K562 (cell line): Measurements from ENCODE around the gene FLAD1. TPM values are rescaled to one million over a fixed set of nuclear protein-coding genes. Genes with fewer than 3 reads are reported as not detected.
A peak's percentile ranks its signal among the peaks of the same experiment; 100 is the strongest.

Source experiments
- GTF2A2 ChIP-seq: IDR thresholded peaks from 2 replicates; pipeline ENCODE4 v1.6.1; 2016; ENCODE audit warnings: mild to moderate bottlenecking, missing genetic modification characterization, missing compliant biosample characterization
- JUN ChIP-seq, 2 experiments: sonication (generic) in 1 of 2; formaldehyde crosslinking in 1 of 2; IDR thresholded peaks; 2 replicates each; pipeline versions ENCODE4 v1.6.1 to v1.8.0; 2012 to 2022; ENCODE audit warnings: borderline replicate concordance in 2 of 2, mild to moderate bottlenecking in 2 of 2, improper control_type of control experiment in 1 of 2, low read depth in 1 of 2, low read length in 1 of 2, missing genetic modification reagents in 1 of 2
- JUNB ChIP-seq: fragments of 450-650 bp; formaldehyde crosslinking; conservative IDR thresholded peaks from 2 replicates; pipeline ENCODE4 v1.4.0; 2020; ENCODE audit warnings: mild to moderate bottlenecking
- KLF6 ChIP-seq: fragments of 250-450 bp; sonication (Bioruptor Pico); IDR thresholded peaks from 2 replicates; pipeline ENCODE4 v1.4.0; 2020; ENCODE audit warnings: mild to moderate bottlenecking, moderate library complexity, borderline replicate concordance
- NFXL1 ChIP-seq: fragments of 450-650 bp; formaldehyde crosslinking; IDR thresholded peaks from 2 replicates; pipeline ENCODE4 v1.4.0; 2021; ENCODE audit warnings: mild to moderate bottlenecking
- SAFB2 ChIP-seq: fragments of 200-400 bp; formaldehyde crosslinking; IDR thresholded peaks from 2 replicates; pipeline ENCODE4 v1.6.1; 2018; ENCODE audit warnings: borderline replicate concordance, low read length, low read depth, moderate library complexity; ENCODE audit not compliant: severe bottlenecking
- ZNF121 ChIP-seq: sonication (generic); formaldehyde crosslinking; conservative IDR thresholded peaks from 2 replicates; pipeline ENCODE4 v1.8.0; 2022; ENCODE audit warnings: missing genetic modification reagents
- polyA plus RNA-seq, 8 experiments: library from polyadenylated mRNA; depleted of rRNA in 4 of 8; stranded (reverse) in 5 of 8; unstranded in 3 of 8; fragments of >200 nt; fragmentation: Nextera tagmentation in 2 of 8; fragmentation: Illumina TruSeq in 1 of 8; extraction: Ambion mirVana in 2 of 8; extraction: Trizol in 1 of 8; gene quantifications; 2 replicates each; pipeline versions ENCODE4 v1.2.1 to v1.2.3, GENCODE V29; 2011 to 2014; ENCODE audit warnings: inconsistent platforms in 1 of 8, missing spikeins in 1 of 8
- total RNA-seq, 7 experiments: library from RNA; depleted of rRNA in 6 of 7; stranded (reverse); fragments of >200 nt in 6 of 7; fragmentation: Illumina TruSeq in 2 of 7; extraction: Trizol in 2 of 7; gene quantifications; 2 replicates each; pipeline versions ENCODE4 v1.2.1 to v1.2.3, GENCODE V29; 2011 to 2021; ENCODE audit warnings: low replicate concordance in 1 of 7
- TF ChIP-seq, protein P1 (sequence below), 2 experiments: fragments of 450-650 bp in 1 of 2; sonication (generic) in 1 of 2; formaldehyde crosslinking in 1 of 2; IDR thresholded peaks; 2 replicates each; pipeline versions ENCODE4 v1.7.1 to v1.9.0; 2016 to 2022; ENCODE audit warnings: inconsistent platforms in 1 of 2, mild to moderate bottlenecking in 1 of 2, missing genetic modification reagents in 1 of 2
- TF ChIP-seq, protein P2 (sequence below): sonication (generic); formaldehyde crosslinking; IDR thresholded peaks from 2 replicates; pipeline ENCODE4 v1.9.0; 2022; ENCODE audit warnings: mild to moderate bottlenecking, missing genetic modification reagents
- TF ChIP-seq, protein P3 (sequence below): fragments of 450-650 bp; IDR thresholded peaks from 2 replicates; pipeline ENCODE4 v1.7.1; 2018; ENCODE audit warnings: mild to moderate bottlenecking, low read depth; ENCODE audit not compliant: partially characterized antibody
- TF ChIP-seq, protein P4 (sequence below): sonication (generic); formaldehyde crosslinking; IDR thresholded peaks from 2 replicates; pipeline ENCODE4 v1.8.0; 2022; ENCODE audit warnings: mild to moderate bottlenecking, missing genetic modification reagents

Gene FLAD1
- total and polyA plus RNA-seq, 9 of the 15 experiments (the other 6 are each of a cell fraction or from before 2014, with no cell fraction given), result 24.9 to 85.8 (median 67.0) TPM

DNA sequence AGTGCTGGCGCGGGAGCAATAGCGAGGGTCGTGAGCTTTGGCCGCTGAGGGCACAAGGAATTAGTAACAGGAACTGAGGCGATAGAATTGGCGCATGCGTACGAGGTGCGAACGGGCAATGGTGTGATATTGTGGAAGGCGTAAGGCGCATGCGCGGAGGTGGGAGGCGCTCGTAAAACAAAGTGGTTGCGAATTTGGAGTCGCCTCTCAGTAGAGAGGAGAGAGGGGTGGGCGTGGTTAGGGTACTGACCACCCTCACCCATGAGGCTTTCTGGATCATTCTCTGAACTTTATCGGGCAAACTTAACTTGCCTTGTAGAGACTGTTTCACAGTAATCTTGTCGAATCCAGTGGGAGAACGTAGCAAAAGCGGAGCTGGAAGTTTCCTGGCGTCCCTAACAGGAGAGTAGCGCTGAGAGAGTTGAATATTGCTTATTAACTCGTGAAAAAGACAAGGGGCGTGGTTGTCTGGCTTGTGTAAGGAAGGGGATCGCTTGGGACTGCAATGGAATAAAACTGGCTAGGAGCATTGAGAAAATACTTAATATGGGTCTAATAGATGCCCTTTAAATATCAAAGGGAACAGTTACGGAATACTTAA, 8.2 kb upstream of the FLAD1 start (continued):
- TF ChIP-seq, protein P1, sequence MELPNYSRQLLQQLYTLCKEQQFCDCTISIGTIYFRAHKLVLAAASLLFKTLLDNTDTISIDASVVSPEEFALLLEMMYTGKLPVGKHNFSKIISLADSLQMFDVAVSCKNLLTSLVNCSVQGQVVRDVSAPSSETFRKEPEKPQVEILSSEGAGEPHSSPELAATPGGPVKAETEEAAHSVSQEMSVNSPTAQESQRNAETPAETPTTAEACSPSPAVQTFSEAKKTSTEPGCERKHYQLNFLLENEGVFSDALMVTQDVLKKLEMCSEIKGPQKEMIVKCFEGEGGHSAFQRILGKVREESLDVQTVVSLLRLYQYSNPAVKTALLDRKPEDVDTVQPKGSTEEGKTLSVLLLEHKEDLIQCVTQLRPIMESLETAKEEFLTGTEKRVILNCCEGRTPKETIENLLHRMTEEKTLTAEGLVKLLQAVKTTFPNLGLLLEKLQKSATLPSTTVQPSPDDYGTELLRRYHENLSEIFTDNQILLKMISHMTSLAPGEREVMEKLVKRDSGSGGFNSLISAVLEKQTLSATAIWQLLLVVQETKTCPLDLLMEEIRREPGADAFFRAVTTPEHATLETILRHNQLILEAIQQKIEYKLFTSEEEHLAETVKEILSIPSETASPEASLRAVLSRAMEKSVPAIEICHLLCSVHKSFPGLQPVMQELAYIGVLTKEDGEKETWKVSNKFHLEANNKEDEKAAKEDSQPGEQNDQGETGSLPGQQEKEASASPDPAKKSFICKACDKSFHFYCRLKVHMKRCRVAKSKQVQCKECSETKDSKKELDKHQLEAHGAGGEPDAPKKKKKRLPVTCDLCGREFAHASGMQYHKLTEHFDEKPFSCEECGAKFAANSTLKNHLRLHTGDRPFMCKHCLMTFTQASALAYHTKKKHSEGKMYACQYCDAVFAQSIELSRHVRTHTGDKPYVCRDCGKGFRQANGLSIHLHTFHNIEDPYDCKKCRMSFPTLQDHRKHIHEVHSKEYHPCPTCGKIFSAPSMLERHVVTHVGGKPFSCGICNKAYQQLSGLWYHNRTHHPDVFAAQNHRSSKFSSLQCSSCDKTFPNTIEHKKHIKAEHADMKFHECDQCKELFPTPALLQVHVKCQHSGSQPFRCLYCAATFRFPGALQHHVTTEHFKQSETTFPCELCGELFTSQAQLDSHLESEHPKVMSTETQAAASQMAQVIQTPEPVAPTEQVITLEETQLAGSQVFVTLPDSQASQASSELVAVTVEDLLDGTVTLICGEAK (IDR thresholded peaks at IDR 0.05), result no peak
- TF ChIP-seq, protein P1 (CRISPR knock-in tag; IDR thresholded peaks at IDR 0.05), result peak; percentile 22; the same call in 1 of the 2 replicates
- TF ChIP-seq, protein P2, sequence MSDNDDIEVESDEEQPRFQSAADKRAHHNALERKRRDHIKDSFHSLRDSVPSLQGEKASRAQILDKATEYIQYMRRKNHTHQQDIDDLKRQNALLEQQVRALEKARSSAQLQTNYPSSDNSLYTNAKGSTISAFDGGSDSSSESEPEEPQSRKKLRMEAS, result peak; percentile 60; the same call in 1 of the 2 replicates
- no peak for TF ChIP-seq GTF2A2 (tag)
- TF ChIP-seq NFXL1, result no peak
- TF ChIP-seq ZNF121 (CRISPR knock-in tag), result no peak
- no peak for TF ChIP-seq SAFB2
- no peak for TF ChIP-seq JUN (IDR thresholded peaks at IDR 0.05; ENCODE audit: borderline replicate concordance, low read depth, low read length)
- TF ChIP-seq JUN (CRISPR knock-in tag; IDR thresholded peaks at IDR 0.05; ENCODE audit: borderline replicate concordance), result no peak
- TF ChIP-seq, protein P3, sequence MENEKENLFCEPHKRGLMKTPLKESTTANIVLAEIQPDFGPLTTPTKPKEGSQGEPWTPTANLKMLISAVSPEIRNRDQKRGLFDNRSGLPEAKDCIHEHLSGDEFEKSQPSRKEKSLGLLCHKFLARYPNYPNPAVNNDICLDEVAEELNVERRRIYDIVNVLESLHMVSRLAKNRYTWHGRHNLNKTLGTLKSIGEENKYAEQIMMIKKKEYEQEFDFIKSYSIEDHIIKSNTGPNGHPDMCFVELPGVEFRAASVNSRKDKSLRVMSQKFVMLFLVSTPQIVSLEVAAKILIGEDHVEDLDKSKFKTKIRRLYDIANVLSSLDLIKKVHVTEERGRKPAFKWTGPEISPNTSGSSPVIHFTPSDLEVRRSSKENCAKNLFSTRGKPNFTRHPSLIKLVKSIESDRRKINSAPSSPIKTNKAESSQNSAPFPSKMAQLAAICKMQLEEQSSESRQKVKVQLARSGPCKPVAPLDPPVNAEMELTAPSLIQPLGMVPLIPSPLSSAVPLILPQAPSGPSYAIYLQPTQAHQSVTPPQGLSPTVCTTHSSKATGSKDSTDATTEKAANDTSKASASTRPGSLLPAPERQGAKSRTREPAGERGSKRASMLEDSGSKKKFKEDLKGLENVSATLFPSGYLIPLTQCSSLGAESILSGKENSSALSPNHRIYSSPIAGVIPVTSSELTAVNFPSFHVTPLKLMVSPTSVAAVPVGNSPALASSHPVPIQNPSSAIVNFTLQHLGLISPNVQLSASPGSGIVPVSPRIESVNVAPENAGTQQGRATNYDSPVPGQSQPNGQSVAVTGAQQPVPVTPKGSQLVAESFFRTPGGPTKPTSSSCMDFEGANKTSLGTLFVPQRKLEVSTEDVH, result no peak
- 0 out of 2 replicates have a peak, but pooled peaks have one; percentile 21 for TF ChIP-seq JUNB
- TF ChIP-seq, protein P4, sequence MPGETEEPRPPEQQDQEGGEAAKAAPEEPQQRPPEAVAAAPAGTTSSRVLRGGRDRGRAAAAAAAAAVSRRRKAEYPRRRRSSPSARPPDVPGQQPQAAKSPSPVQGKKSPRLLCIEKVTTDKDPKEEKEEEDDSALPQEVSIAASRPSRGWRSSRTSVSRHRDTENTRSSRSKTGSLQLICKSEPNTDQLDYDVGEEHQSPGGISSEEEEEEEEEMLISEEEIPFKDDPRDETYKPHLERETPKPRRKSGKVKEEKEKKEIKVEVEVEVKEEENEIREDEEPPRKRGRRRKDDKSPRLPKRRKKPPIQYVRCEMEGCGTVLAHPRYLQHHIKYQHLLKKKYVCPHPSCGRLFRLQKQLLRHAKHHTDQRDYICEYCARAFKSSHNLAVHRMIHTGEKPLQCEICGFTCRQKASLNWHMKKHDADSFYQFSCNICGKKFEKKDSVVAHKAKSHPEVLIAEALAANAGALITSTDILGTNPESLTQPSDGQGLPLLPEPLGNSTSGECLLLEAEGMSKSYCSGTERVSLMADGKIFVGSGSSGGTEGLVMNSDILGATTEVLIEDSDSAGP (CRISPR knock-in tag), result no peak
- no peak for TF ChIP-seq KLF6 (CRISPR knock-in tag)
